ENCODE data around the gene KRT84.

The KRT84 gene

DNA sequence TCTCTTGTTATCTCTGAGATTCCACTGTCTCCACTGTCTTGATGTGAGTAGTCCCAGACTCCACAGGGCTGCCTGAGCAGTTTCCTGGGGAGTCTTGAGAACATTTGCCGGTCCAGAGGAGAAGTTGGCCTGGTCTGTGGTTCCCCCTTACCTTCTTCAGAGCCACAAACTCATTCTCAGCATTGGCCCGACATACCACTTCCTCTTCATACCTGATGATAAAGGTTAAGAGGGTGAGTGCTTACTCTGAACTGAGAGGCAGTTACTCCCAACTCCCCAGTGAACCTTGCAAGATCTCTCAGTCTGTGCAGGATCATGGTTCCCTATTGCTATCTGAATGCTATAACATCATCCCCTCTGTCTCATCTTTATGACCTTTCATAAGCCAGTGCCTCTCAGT lies 2.6 kb downstream of the KRT84 start:
- no peak for DNase-seq

DNA sequence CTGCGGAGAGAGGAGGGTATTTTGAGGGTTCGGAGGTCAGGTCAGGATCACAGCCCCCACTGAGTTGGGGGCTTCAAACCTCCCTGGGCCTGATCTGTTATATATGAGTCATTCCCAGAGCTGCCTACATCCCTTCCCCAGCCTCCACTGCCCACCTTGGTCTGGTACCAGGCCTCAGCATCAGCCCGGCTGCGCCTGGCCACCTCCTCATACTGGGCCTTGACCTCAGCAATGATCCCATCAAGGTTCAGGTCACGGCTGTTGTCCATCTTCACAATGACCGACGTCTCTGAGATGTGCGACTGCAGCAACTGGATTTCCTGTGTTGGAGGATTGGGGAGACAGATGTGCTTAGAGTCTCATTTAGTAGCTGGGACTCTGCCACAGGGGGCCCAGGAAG lies 4.2 kb downstream of the KRT84 start:
- DNase-seq, result no peak

DNA sequence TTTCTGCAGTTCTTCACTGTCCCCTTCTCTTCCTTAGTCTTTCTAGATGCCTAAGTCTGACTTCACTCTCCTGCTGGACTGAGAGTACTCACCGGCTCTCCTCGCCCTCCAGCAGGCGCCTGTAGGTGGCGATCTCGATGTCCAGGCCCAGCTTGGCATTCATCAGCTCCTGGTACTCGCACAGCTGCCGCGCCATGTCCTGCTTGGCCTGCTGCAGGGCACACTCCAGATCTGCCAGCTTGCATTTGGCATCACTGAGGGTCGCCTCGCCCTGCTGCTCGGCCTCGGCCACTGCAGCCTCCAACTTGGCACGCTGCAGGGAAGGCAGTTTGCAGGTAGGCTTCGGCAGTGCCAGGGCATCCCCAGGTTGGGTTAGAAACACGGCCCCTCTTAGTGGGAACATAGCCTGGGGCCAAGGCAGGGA lies 5.2 kb downstream of the KRT84 start:
- DNase-seq, result no peak

DNA sequence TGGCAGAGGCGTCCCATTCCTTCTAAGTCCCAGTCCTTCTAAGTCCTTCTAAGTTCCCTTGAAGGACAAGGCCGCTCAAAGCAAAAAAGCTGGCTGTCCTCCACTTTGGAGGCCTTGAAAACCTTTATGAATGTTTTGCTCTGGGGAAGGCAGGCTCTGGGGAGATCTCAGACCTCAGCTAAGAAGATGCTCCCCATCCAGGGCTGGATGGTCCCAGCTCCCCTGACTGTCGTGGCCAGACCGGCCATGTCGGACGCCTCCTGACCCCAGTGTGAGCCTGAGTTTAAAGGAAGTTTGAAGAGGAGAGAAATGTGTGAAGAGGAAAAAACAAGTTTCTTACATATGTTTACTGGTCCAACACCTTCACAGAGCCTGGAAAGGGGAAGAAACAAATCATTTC lies 5.9 kb downstream of the KRT84 start:
- DNase-seq, result no peak

DNA sequence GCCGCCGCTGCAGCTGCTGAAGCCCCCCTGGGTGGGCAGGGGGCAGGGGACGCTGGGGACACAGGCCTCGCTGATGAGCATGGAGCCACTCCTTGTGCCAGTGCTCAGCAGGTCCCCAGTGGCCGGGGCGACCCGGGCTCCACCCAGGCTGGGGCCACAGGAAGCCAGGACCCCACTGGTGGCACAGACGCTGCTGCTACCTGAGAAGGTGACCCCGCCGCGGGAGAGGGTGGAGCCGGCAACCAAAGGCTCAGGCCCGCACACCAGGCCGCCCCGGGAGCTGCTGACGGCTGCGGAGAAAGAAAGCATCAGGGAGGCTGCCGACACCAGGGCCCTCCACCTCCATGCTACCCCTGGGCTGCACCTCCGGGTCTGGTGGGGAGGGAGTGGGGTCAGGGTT lies 7.4 kb downstream of the KRT84 start:
- DNase-seq, result no peak

DNA sequence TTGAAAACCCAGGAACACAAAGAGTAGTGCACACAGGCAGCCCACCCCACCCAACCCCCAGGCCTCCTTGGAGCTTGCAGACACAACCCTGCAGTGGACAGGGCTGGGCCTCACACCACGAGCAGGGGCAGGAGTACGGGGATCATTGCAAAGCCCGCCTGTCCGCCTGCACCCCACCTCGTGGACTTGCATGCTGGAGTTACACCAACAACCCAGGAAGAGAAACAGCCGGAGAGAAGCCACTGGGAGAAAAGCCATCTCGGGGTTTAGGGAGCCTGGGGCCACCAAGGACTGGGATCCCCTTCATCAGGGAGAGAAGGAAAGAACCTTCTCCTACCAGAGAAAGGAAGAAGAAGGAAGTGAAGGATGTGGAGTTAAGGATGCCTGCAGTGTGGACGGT lies 8.2 kb downstream of the KRT84 start:
- DNase-seq, result no peak

DNA sequence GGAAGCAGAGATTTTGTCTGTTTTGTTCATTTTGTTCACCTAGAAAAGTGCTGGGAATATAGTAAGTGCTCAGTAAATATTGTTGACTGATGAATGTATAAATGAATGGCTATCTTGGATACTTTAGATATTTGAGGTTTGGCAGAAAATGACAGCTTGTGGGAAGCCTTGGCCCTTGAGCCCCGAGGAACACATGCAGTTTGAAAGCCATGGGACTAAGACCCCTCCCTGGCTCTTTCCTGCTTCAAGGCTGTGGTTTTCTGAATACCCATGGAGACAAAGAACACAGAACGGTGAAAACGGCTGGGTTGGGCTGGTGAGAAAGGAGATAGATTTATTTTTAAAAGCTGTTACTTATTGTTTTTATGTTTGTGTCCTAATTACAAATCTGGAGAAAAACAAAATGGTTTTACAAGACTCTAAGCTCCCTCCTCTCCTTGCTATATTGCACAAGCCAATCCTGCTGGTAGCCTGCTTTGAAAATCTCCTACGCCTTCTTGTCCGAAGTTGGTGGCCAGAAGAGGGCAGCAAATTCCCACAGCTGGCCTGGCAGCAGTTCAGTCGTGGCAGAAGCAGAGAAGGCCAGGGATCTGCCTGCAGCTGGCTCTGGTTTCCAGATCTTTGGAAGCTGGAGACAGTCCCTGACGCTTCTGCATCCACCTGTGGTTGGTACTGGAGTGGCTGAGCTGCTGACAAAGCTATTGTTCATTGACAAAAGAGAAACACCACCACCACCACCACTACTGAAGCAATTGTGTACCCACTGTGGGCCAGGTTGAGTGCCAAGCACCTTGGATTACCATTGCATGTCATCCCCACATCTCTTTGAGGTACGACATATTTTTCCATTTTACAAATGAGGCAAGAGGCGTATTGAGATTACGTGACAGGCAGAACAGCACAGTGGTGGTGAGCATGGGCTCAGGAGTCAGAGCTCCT lies 13.0 kb downstream of the KRT84 start:
- DNase-seq, result no peak

DNA sequence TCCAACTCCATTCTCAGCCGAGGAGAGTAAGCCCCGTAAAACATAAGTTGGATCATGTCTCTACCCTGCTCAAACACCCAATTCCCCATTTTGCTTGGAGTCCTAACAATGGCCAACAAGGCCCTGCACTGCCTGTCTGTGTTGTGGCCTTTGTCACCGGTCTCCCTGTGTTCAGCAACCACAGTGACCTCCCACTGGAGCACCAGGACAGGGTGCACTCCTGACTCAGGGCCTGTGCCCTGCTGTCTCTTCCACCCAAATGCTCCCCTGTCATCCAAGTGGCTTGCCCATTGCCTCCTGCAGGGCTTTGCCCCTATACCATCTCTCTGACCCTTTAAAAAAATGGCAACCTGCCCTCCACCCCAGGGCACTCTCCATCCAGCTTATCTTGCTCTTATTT lies 13.7 kb downstream of the KRT84 start:
- no peak for DNase-seq

DNA sequence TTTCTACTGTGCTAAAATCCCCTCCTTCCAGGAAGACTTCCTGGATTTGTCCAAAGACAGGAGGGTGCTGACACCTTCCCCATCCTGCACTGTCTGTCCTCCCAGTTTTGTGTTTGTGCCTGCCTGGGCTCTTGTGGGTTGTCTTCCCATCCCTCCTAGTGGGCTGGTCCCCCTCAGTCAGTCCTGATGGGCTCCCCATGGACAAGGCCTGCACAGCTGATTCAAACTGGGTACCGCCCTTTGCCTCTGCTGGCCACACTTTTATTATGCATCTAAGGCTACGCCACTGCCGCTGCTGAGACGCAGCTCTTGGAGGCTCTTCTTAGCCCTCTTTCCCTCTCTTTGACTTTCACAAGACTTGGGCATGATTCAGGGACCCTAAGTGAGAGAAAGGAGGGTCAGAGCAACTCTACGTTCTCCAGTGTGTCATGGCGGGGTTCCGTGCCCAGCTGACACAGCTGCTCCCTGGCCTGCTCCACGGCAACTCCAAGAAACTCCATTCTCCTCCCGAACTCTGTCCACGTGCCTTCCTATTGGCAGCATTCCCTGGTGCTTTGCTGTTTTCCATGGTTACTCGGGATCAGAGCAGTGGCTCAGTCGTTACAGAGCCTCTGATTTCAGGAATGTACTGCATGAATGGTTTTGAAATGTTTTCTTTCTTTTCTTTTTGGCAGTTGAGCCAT lies 14.4 kb downstream of the KRT84 start:
- DNase-seq, result no peak

DNA sequence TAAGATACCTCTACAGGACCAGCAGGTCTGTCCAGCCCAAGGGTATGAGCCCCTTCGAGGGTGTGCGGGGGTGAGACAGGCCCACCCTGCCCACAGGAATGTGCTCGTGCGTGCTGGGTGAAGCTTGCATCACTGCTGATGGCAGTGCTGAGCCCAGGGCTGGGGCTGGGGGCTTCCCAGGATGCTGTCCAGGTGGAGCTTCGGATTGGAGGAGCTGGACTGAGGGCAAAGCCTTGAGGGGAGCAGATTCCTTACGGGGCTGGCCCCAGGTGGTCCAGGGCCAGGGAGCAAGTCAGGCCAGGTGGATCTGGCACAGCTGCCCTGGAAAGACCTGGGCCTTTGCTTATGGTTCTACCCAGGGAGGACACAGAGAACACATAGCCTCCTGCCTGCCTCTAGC lies 15.6 kb downstream of the KRT84 start:
- no peak for DNase-seq

DNA sequence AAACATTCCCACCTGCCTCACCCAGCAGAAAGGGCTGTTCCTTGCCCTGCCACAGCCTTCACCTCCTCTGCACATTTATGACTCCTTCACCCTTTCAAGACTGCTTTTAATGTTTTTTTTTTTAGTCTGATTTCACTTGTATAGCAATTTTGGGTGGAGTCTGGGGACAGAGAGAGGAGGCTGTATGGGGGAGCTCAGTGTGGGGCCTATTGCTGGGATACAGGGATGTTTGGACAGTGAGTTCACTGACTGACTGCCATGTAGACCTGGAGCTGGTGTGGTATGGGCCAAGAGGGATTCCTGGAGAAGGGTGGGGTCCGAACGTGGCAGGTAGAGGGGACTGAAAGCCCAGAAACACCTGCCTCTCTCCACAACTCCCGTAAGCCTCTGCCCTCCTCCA lies 16.2 kb downstream of the KRT84 start:
- DNase-seq, result no peak

DNA sequence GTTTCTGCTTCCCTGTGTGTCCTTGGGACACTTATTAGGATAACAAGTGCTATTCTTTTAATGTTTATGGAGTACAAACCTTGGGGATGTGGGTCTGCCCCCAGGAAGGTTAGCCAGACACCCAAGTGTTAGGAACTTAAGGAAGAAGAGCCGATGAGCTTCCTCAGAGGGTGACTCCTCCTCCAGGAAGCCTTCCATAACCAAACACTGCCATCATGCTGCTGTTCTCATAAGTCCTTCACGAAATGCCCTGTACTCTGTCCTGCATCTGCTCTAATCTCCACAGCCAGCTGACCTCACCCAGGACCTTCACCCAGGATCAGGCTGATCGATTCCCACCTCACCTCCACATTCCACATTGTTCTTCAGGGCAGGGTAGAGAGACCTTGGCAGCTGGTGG lies 16.9 kb downstream of the KRT84 start:
- no peak for DNase-seq

DNA sequence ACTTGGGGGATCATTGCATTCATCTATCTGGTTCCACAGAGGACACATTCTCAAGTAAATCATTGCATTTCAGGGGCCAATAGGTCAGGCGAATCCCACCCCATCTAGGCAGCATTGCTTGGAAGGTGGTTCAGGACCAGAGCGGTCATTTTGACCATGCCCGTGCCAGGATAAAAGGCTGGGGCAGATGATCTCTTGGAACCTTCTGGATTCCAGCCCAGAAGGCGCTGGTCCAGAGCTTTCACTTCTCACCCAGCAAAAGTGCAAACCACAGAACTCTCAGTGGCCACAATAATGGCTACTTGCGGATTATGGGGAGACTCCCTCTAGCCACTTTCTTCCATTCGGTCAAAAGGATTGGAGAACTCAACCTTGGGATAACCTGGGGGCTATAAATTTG lies 17.6 kb downstream of the KRT84 start:
- DNase-seq, result no peak

DNA sequence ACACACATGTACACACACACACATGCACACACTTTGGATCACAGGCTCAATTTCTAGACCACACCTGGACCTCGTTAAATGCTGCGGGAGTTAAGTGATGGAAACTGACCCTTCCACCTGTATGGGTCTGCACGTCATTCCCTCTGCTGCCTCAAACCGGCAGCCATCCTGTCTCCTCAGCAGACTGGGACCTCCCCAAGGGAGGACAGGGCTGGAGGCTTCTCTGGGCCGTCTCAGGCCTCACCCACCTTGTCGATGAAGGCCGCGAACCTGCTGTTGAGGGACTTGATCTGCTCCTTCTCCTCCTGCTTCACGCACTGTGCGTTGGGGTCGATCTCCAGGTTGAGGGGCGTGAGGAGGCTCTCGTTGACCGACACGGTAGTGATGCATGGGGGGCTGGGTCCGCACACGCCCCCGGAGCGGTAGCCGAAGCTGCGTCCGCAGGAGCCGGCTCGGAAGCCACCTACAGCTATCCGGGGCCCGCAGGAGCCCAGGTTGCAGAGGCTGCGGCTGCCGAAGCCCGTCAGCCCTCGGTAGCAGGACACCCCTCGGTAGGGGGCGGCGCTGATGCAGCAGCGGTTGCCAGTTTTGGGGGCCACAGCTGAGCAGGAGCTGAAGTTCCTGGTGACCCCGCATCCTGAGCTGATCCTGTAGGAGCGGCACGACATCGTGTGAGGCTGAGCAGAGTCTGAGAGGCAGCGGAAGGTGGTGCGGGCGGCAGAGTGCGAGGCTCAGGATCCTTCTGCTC lies 18.5 kb downstream of the KRT84 start, which contains the start of gene KRT85:
KRT85 (minus strand) TSS at position 744 of the 748 bp plus-strand sequence; CDS start at position 668, 76 bp downstream.
- DNase-seq, result no peak

DNA sequence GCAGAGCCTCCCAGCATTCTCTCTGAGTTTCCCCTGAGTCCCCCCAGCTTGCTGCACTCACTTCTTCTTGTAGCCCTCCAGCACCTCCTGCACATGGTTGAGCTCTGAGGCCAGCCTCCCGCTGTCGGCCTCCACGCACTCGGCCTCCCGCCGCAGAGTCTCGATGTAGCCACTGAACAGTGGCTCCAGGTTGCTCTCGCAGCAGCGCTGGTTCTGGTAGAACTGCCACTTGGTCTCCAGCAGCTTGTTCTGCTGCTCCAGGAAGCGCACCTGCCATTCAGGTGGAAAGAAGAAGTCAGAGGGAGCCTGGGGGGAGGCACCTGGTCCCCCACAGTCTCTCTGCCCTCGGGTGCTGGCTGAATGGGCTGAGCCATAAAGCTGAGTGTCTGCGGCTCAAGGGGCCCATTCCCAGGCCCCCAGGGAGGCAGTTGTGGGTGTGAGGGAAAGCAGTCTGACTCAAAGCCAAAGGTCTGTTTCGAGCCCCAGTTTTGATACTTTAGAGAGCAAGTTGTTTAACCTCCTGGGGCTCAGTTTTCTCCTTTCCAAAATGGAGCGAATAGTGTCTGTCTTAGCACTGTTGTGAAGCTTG lies 20.5 kb downstream of the KRT84 start:
- no peak for DNase-seq

DNA sequence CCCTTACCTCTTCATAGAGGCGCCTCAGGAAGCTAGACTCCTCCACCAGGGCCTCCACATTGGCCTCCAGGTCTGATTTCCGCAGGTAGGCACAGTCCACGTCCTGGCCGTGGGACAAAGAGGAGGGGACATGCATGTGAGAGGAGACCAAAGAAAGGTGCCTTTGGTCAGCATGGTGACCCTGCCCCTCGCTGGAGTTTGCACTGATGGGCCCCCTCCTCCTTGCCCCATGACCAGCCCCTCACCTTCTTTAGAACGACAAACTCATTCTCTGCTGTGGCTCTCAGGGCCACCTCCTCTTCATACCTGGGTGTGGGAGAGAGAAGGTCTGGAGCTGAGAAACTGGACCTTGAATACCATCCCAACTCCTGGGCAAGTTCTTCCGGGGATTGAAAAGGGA lies 21.4 kb downstream of the KRT84 start:
- no peak for DNase-seq

DNA sequence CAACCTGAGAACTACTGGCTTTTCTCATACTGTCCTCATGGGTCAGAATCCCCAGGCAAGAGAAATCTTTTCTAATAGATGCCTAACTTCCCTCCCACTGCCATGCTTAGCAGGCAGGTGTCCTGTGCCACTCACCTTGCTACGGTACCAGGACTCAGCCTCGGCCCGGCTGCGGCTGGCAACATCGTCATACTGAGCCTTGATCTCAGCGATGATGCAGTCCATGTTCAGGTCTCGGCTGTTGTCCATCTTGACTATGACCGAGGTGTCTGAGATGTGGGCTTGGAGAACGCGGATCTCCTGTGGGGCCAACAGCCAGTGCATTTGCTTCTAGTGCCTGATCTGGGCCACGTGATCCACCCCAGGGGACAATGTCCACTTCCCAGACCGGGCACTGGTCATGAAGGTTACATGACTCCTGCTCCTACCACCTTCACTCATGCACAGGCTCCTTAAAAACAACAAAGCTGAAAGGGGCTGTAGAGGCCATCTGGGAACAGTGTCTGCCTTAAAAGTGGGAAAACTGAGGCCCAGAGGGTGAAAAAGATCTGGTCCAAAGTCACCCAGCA lies 22.3 kb downstream of the KRT84 start:
- no peak for DNase-seq

DNA sequence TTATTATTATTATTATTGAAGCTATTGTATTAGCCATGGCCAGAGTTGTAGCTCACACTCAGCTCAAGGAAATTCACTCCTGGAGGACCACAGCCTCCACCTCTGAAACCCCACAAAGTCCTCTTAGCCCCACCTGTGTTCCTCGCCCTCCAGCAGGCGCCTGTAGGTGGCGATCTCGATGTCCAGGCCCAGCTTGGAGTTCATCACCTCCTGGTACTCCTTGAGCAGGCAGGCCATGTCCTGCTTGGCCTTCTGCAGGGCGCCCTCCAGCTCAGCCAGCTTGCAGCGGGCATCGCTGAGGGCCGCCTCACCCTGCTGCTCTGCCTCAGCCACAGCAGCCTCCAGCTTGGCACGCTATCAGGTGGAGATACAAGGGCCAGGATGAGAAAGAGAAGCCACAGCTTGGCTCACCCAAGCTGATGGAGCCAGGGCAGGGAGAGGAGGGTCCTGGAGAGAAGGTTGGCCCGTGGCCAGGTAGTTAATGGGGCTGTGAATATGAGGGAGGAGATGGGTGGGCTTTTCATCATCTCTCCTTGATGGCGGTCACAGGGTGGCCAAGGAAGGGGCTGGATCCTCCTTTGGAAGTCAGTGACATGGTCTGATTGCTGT lies 23.2 kb downstream of the KRT84 start:
- DNase-seq, result no peak

DNA sequence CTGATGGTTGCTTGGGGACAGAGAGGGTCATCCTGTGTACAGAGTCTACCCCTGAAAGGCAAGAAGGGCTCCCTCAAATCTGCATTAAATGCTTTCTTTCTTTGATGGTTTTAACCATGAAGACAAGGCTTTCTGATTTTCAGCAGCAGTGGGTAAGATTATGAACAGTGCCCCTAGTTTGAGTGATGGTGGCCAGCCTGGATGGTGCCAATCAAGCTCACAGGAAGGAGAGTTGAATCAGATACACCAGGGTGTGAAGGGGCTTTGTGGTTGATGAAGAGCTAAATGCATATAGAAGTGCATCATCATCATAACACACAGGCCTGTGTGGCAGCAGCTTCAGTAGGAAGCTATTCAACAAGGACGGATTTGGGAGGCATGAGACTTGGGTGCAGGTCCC lies 23.9 kb downstream of the KRT84 start:
- no peak for DNase-seq

DNA sequence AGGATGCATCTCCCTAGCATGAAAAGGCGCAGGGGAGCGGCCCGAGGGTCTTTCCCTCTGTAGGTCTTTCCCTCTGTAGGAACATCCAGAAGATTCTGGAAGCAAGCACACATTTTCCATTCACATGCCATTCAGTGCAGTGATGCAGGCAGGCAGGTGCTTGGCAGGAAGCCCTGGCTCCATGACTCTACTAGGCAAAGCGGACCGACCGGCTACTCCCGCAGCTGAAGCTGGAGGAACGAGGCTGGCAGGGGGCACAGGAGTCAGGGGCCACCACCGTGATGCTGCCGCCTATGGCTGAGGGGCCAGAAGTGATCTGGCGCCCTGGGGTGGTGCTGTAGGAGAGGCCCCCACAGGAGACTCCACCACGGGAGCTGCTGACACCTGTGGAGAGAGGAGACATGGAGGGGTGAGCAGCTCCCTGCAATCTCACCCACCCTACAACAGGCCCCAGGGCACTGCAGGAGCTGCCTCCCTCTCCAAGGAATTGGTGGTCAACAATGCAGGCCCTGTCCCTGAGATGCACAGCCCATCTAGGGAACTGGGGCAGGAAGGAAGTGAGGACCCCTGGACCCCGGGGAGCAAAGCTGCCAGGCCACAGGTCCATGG lies 24.7 kb downstream of the KRT84 start:
- DNase-seq, result no peak

DNA sequence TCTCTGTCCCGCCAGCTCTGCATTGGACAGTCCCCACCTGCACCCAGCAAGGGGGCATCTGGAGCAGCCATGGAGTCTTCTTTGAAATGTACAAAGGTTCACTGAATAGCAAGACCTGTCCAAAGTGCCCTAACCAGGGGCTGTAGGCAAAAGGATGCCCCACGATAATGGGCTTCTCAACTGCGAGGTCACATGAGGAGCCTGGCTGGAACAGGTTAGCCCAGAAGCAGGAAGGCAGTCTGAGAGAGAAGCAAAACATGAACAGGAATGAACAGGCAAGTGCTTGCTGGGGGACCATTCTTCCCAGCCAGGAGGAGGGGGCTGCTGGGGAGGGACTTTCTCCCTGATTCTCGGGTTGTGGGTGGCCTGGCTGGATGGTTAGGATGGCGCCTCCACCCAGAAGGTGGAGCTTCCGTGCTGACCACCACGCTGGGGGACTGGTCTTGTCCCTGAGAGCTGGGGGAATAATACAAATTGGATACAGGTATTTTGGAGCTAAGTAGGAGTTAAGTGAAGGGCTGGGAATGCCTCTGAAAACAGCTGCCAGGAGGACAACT lies 25.3 kb downstream of the KRT84 start:
- DNase-seq, result no peak
